Forelimb muscle (tissue), 1 donor: ENCODE data around the gene DNAJB2. TPM values are rescaled to one million over a fixed set of nuclear protein-coding genes. Genes with fewer than 3 reads are reported as not detected.
"Not testable (repeated sequence)": the region's sequence is repeated elsewhere in the genome, so short reads cannot be mapped to it uniquely, and the experiment has no call there.

Experiments
- DNase-seq: peaks from one replicate; pipeline ENCODE4 v3.0.0-alpha.2; 2013; ENCODE audit warnings: low read depth
- polyA plus RNA-seq: library from polyadenylated mRNA; unstranded; fragments of 120-200 nt; gene quantifications from one replicate; pipeline ENCODE4 v1.2.1, GENCODE V29; 2013; ENCODE audit not compliant: insufficient read length

The DNAJB2 gene
- polyA plus RNA-seq, 1 donor, result 82.4 TPM

DNA sequence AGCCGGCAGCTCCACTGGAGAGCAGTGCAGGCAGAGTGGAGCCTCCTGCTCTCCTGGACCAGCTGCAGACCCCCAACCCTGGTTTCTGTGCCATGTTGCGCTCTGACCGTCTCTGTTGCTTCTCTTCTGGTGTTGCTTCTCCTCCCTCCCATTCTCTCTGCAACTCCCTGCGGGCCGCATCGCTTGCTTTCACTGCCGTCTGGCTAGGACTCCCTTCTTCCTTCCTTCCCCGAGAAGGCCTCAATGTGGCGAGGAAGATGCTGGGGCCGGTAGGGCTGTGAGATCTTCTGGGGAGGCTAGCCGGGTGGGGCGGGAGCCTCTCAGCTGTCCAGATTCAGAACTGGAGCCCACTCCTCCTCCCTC lies 6.2 kb downstream of the DNAJB2 start:
- no peak for DNase-seq

DNA sequence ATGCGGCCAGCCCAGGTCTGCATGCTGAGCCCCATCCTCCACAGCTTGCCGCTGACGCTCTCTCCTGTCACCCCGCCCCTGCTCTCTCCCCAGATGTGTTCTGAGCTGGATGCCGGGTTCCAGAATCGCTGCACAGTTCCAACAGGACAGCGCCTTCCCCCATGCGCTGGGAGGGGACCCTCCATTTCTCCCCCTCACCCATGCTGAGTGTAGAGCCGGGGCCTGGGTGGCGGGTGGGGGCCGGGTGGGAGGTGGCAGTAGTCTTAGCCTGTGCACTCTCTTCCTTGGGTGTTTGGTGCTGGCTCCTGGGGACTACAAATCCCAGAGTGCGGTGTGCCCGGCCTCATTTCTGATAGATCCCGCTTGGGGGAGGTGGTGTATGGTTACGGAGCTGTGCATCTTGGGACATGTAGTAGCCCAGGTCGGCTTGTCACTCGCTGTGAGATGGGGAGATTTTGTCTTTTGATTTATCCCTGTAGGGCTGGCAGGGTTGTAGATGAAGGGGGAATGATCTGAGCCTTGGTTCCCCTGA lies 6.8 kb downstream of the DNAJB2 start:
- no peak for DNase-seq

- no peak for DNase-seq
These were observed 7.4 kb downstream of the DNAJB2 start for GRCh38 chr2:219286436-219287115.

DNA sequence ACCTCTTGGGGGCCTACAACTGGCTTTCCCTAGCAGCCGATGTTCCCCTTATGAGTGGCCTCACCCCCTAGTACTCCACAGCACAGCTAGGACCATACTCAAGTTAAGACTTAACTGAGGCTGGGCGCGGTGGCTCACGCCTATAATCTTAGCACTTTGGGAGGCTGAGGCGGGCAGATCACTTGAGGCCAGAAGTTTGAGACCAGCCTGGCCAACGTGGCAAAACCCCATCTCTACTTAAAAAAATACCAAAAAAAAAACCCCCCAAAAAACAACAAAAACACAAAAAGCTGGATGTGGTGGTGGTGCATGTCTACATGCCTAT lies 7.9 kb downstream of the DNAJB2 start:
- DNase-seq, result not testable (repeated sequence)

- DNase-seq, result no peak
These were observed 8.6 kb downstream of the DNAJB2 start for GRCh38 chr2:219287580-219288265.

- no peak for DNase-seq
These were observed 10.0 kb downstream of the DNAJB2 start for GRCh38 chr2:219289195-219289536.

- peak; percentile 75 for DNase-seq
These were observed 10.6 kb downstream of the DNAJB2 start for GRCh38 chr2:219289537-219290361.

DNA sequence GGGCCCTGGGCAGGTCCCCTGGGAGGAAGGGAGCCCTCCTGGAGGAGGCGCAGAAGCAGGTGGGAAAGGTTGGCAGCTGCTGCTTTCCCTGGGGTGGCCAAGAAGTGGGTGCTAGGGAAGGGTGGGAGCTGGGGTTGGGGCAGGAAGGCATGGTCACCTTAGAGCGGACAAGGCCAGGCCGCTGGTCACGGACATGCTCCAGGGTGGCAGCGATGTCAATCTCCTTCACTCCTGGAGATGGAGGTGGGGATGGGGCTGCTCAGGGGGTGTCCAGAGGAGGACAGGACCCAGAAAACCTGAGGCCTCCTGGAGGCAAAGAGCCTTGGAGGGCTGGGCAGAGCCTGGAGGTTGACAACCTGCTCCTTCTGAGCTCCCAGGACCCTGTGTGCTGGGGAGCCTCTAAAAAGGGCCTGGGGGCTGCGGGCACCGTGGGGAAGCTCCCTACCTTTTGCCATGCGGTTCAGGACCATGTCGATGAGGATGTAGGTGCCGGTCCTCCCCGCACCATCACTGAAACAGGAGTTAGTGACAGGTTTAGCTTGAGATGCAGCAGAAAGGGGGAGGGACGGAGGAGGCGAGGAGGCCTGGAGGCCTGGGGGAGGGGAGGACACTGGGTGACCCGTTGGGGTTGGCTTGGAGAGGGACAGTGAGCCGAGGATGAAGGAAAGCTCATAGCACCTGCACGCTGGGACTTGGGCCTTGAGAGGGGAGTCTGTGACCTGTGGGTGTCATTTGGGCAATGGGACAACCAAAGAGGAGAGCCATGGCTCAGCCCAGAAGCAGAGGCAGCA lies 11.4 kb downstream of the DNAJB2 start:
- DNase-seq, result no peak

GRCh38 chr2:219291394-219291793 lies 12.2 kb downstream of the DNAJB2 start:
- DNase-seq, result no peak

- no peak for DNase-seq
These were observed 12.8 kb downstream of the DNAJB2 start for GRCh38 chr2:219291910-219292490.

DNA sequence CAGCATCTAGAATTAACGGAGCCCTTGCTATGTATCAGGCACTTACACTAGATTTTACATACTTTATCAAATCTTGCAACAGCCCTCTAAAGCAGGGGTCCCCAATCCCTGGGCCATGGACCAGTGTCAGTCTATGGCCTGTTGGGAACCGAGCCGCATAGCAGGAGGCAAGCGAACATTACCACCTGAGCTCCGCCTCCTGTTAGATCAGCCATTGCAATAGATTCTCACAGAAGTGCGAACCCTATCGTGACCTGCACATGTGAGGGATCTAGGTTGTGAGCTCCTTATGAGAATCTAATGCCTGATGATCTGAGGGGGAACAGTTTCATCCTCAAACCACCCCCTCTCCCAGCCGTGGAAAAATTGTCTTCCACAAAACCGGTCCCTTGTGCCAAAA lies 13.4 kb downstream of the DNAJB2 start:
- DNase-seq, result no peak

GRCh38 chr2:219293736-219294231 lies 14.6 kb downstream of the DNAJB2 start:
- no peak for DNase-seq

- no peak for DNase-seq
These were observed 15.5 kb downstream of the DNAJB2 start for GRCh38 chr2:219294356-219295351.

- no peak for DNase-seq
These were observed 17.0 kb downstream of the DNAJB2 start for GRCh38 chr2:219296142-219296541.

DNA sequence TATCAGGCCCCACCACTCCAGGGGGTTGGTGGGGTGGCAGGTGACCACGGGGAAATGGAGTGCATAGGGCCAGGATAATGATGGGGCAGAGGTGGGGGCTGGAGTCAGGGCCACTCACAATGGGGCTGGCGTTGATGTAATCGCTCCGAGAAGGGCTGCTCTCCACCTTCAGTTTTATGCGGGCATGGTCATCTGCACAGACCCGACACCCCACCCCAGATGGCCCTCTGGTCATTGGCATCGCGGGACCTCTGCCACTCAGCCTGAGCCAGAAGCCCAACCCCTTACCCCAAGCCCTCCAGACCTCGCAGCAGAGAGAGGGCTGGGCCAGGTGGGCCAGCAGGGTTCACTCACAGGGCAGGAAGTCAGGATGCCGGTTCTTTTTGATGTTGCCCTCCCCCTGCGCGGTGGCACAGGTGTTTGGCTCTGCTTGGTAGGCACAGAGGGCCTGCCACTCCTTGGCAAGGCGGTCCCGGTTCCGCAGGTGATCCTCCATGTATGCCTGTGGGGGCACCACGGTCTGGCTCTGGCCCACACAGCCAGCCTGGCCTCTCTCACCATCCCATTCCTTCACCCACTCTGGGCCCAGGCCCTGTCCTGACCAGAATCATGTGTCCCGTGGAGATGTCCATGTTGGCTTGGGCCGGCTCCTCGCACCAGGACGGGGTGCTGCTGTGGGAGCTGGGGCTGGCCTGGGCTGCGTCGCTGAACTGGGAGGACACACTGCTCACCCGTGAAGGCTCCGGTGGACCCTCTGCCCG lies 17.6 kb downstream of the DNAJB2 start:
- no peak for DNase-seq

GRCh38 chr2:219297766-219298456 lies 18.7 kb downstream of the DNAJB2 start:
- DNase-seq, result no peak

DNA sequence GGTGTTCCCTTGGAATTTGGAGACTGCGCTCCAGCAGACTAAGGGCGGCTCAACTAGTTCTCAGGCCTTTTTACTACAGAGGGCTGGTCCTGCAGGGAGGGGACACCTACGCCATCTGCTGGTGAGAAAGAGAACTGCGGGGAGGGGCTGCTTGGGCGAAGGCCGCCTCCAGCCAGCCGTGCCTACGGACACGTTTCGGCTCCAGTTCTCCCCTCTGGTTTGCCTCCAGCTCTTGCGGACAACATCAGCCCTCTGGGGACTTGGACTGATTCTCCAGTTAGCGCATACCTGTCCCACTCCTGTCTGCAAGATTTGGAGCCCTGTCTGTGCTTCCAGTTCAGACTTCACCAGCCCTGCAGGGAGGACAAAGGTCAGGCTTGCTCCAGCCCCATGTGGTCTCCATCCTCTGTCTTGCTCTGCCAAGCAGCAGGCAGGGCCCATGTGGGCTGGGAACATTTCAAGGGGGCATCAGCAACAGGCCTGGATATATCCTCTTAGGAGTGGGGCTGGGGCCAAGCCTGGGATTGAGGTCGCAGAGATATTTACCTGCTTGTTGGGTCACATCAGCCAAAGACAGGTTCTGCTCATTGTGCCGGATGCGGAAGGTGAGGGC lies 19.7 kb downstream of the DNAJB2 start:
- no peak for DNase-seq

GRCh38 chr2:219299372-219299760 lies 20.2 kb downstream of the DNAJB2 start:
- DNase-seq, result no peak
